HepG2 (cell line): Measurements from ENCODE around the gene RAET1E. TPM values are rescaled to one million over a fixed set of nuclear protein-coding genes. Genes with fewer than 3 reads are reported as not detected.

Source experiments
- IRF1 ChIP-seq: sonication (generic); formaldehyde crosslinking; IDR thresholded peaks from 2 replicates; pipeline ENCODE4 v1.4.0; 2020; ENCODE audit warnings: low read depth, mild to moderate bottlenecking, missing genetic modification reagents
- KAT7 ChIP-seq: IDR thresholded peaks from 2 replicates; pipeline ENCODE4 v1.6.1; 2018; ENCODE audit warnings: borderline replicate concordance, missing compliant biosample characterization
- KDM6A ChIP-seq: IDR thresholded peaks from 2 replicates; pipeline ENCODE4 v1.6.1; 2016; ENCODE audit warnings: low read depth
- MEF2D ChIP-seq: sonication (generic); formaldehyde crosslinking; IDR thresholded peaks from 2 replicates; pipeline ENCODE4 v1.5.1; 2020; ENCODE audit warnings: mild to moderate bottlenecking, missing genetic modification reagents
- NBN ChIP-seq: fragments of 450-650 bp; conservative IDR thresholded peaks from 2 replicates; pipeline ENCODE4 v1.6.1; 2017
- NCOA1 ChIP-seq: sonication (generic); formaldehyde crosslinking; IDR thresholded peaks from 2 replicates; pipeline ENCODE4 v1.9.0; 2021; ENCODE audit warnings: missing genetic modification reagents
- NR2F6 ChIP-seq, 2 experiments: IDR thresholded peaks; 2 replicates each; pipeline ENCODE4 v1.6.1; 2016; ENCODE audit warnings: antibody characterized with exemption in 1 of 2, mild to moderate bottlenecking in 1 of 2
- PTBP1 ChIP-seq: fragments of 200-400 bp; formaldehyde crosslinking; IDR thresholded peaks from 2 replicates; pipeline ENCODE4 v1.6.1; 2018; ENCODE audit warnings: low read length, low read depth; ENCODE audit not compliant: poor library complexity, severe bottlenecking
- RCOR2 ChIP-seq: IDR thresholded peaks from 2 replicates; pipeline ENCODE4 v1.6.1; 2016; ENCODE audit warnings: missing biosample characterization, missing genetic modification reagents
- RFX5 ChIP-seq: IDR thresholded peaks from 2 replicates; pipeline ENCODE4 v1.6.1; 2011; ENCODE audit warnings: low read depth, low read length, improper control_type of control experiment
- SAP130 ChIP-seq: IDR thresholded peaks from 2 replicates; pipeline ENCODE4 v1.6.1; 2016; ENCODE audit warnings: low read depth
- SMAD3 ChIP-seq: sonication (generic); formaldehyde crosslinking; IDR thresholded peaks from 2 replicates; pipeline ENCODE4 v1.4.0; 2020; ENCODE audit warnings: missing genetic modification reagents
- TBX2 ChIP-seq: sonication (generic); formaldehyde crosslinking; IDR thresholded peaks from 2 replicates; pipeline ENCODE4 v1.5.0; 2020; ENCODE audit warnings: missing genetic modification reagents, mild to moderate bottlenecking, borderline replicate concordance
- ZBTB14 ChIP-seq: sonication (generic); formaldehyde crosslinking; IDR thresholded peaks from 2 replicates; pipeline ENCODE4 v1.4.0; 2020; ENCODE audit warnings: missing genetic modification reagents
- ZBTB7A ChIP-seq: sonication (generic); formaldehyde crosslinking; IDR thresholded peaks from 2 replicates; pipeline ENCODE4 v1.8.0; 2022; ENCODE audit warnings: mild to moderate bottlenecking, missing genetic modification reagents
- ZHX1 ChIP-seq: sonication (generic); formaldehyde crosslinking; IDR thresholded peaks from 2 replicates; pipeline ENCODE4 v1.8.1; 2022; ENCODE audit warnings: low read depth, mild to moderate bottlenecking, missing genetic modification reagents
- ZNF282 ChIP-seq: fragments of 450-650 bp; IDR thresholded peaks from 2 replicates; pipeline ENCODE4 v1.6.1; 2018; ENCODE audit not compliant: partially characterized antibody
- ZNF414 ChIP-seq: sonication (generic); formaldehyde crosslinking; IDR thresholded peaks from 2 replicates; pipeline ENCODE4 v1.5.0; 2020; ENCODE audit warnings: missing genetic modification reagents
- ZNF512B ChIP-seq: sonication (generic); formaldehyde crosslinking; IDR thresholded peaks from 2 replicates; pipeline ENCODE4 v1.5.1; 2020; ENCODE audit warnings: missing genetic modification reagents, mild to moderate bottlenecking, borderline replicate concordance
- ZNF7 ChIP-seq: IDR thresholded peaks from 2 replicates; pipeline ENCODE4 v1.6.1; 2016; ENCODE audit warnings: missing biosample characterization, missing genetic modification reagents
- ZNF841 ChIP-seq: sonication (generic); formaldehyde crosslinking; IDR thresholded peaks from 2 replicates; pipeline ENCODE4 v1.8.1; 2023; ENCODE audit warnings: missing genetic modification reagents, borderline replicate concordance
- polyA plus RNA-seq, 8 experiments: library from polyadenylated mRNA; depleted of rRNA in 3 of 8; stranded (reverse) in 7 of 8; unstranded in 1 of 8; fragments of >200 nt; fragmentation: Illumina TruSeq in 4 of 8; extraction: Trizol in 4 of 8; gene quantifications; 2 replicates each; pipeline versions ENCODE4 v1.2.1 to v1.2.3, GENCODE V29; 2011 to 2016; ENCODE audit warnings: low read depth in 4 of 8, missing spikeins in 1 of 8, mixed read lengths in 1 of 8; ENCODE audit not compliant: insufficient read depth in 1 of 8
- total RNA-seq, 5 experiments: library from RNA; depleted of rRNA; stranded (reverse); fragments of >200 nt; fragmentation: Illumina TruSeq; extraction: Trizol; gene quantifications; 2 replicates each; pipeline ENCODE4 v1.2.3, GENCODE V29; 2016; ENCODE audit warnings: low read depth in 1 of 5

The RAET1E gene
- total and polyA plus RNA-seq, 2 of the 13 experiments (the other 11 are each of a cell fraction or from before 2014, with no cell fraction given) = not detected

- no peak for TF ChIP-seq ZNF841
- TF ChIP-seq ZBTB7A (CRISPR knock-in tag) = 0 out of 2 replicates have a peak, but pooled peaks have one; percentile 16
- TF ChIP-seq KAT7 = no peak
- TF ChIP-seq KDM6A (CRISPR knock-in tag) = no peak
- 0 out of 2 replicates have a peak, but pooled peaks have one; percentile 40 for TF ChIP-seq ZNF414
- TF ChIP-seq RFX5 = no peak
- TF ChIP-seq ZBTB14 = 0 out of 2 replicates have a peak, but pooled peaks have one; percentile 15
- TF ChIP-seq PTBP1 = no peak
- 0 out of 2 replicates have a peak, but pooled peaks have one; percentile 10 for TF ChIP-seq TBX2
- TF ChIP-seq NR2F6 (IDR thresholded peaks at IDR 0.05) = 0 out of 2 replicates have a peak, but pooled peaks have one; percentile 33
- no peak for TF ChIP-seq NR2F6 (CRISPR knock-in tag; IDR thresholded peaks at IDR 0.05)
- TF ChIP-seq ZNF7 (CRISPR knock-in tag) = no peak
- TF ChIP-seq ZNF512B (CRISPR knock-in tag) = 0 out of 2 replicates have a peak, but pooled peaks have one; percentile 27
- TF ChIP-seq MEF2D (CRISPR knock-in tag) = no peak
- TF ChIP-seq ZHX1 (CRISPR knock-in tag) = no peak
- TF ChIP-seq SMAD3 = peak; percentile 63; the same call in 1 of the 2 replicates
- 0 out of 2 replicates have a peak, but pooled peaks have one; percentile 15 for TF ChIP-seq SAP130 (CRISPR knock-in tag)
- TF ChIP-seq IRF1 = no peak
- TF ChIP-seq NCOA1 (CRISPR knock-in tag) = peak; percentile 41; the same call in 1 of the 2 replicates
- no peak for TF ChIP-seq RCOR2 (CRISPR knock-in tag)
- TF ChIP-seq ZNF282 = no peak
- TF ChIP-seq NBN = no peak
Measured at GRCh38 chr6:149861603-149862423, 36.1 kb downstream of the RAET1E start (continued).
